ENCODE measurements around the gene RBFA. TPM values are rescaled to one million over a fixed set of nuclear protein-coding genes. Genes with fewer than 3 reads are reported as not detected.

RBFA gene
- total and polyA plus RNA-seq, 10 of the 15 experiments (the other 5 are each of a cell fraction or from before 2014, with no cell fraction given): 7.2 to 56.0 (median 37.7) TPM

DNA sequence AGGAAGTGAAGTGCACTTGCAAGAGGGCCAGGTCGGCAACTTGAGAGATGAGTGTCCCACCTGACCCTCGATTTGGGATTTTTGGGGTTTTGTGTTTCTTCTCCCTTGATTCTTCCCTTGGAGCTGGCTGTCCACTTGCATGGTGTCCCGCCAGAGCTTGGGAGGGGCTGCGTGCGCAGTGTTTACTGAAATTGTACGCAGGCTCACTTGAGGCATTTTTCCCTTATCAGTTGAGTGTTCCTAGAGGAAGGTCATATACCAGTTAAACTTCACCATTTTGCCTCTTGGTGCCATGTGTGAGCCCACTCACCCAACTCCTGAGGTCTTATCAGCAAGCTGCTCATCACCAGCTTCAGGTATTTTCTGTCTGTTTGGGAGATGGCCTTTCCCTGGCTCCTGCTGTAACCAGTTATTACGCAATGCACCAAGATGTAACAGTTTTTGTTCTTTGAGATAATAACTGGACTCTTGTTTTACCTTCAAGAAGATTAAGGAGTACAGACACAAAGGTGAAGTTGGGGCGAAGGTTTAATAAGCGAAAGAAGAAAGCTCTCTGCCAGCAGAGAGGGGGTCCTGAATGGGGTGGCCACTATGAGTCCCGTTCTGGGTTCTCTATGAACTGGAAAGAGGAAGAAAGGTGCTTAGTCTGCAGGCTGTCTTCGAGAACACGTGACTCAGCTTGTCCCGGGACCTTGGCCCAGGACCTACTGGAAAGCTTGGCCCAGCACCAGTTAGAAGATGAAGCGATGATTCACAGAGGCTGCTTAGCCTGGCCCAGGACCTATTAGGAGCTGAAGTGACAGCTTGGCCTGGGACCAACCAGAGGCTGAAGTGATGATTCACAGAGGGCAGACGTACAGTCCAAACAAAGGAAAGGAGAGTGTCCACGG lies 24.3 kb upstream of the RBFA start (continued):
- TF ChIP-seq PRDM15 (CRISPR knock-in tag; IDR thresholded peaks at IDR 0.05) (no peak), ASH2L (IDR thresholded peaks at IDR 0.05; ENCODE audit: borderline replicate concordance, low read depth) (no peak), MYC (IDR thresholded peaks at IDR 0.05; ENCODE audit: insufficient read depth, insufficient read length, insufficient replicate concordance, low read length, severe bottlenecking) (no peak), BRCA1 (IDR thresholded peaks at IDR 0.05; ENCODE audit: low read depth, low read length) (no peak), CHD4 (IDR thresholded peaks at IDR 0.05) (no peak), IKZF2 (IDR thresholded peaks at IDR 0.05) (no peak), POU2F2 (IDR thresholded peaks at IDR 0.05; ENCODE audit: borderline replicate concordance, low read depth, low read length) (no peak), ZNF24 (IDR thresholded peaks at IDR 0.05) (no peak), WRNIP1 (IDR thresholded peaks at IDR 0.05; ENCODE audit: borderline replicate concordance, low read depth, low read length) (no peak)

Data from GM12878 (cell line).